ENCODE data around the gene KRTDAP. TPM values are rescaled to one million over a fixed set of nuclear protein-coding genes. Genes with fewer than 3 reads are reported as not detected.

Gene KRTDAP
- total and polyA plus RNA-seq, 2 donors (not counting 3 experiments of a cell fraction or from before 2014, with no cell fraction given) = not detected

DNA sequence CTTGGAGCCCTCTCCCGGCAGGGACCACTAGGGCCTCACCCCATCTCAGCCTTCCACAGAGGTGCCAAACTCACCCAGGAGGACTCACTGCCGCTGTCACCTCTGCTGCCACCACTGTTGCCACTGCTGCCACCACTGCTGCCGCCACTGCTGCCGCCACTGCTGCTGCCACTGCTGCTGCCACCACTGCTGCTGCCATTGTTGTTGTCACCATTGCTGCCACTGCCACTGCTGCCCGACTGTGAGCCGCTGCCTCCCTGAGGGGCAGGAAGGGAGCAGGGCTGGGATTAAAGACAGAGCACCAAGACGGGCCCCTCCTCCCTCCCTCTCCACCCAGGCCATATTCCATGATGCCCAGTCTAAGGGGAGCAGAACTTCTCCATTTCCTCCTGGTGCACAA lies 21.1 kb upstream of the KRTDAP start:
- Histone ChIP-seq H3K36me3 (ENCODE audit: control insufficient read depth in 2 of 2, extremely low read depth in 1 of 2, insufficient read depth in 2 of 2, low read length in 2 of 2) (no peaks in the 10 kb centered on the region), H3K79me2 (ENCODE audit: control insufficient read depth, insufficient read depth, low read length) (no peaks in the 10 kb centered on the region), H3K4me1 (ENCODE audit: control insufficient read depth, extremely low read depth, insufficient read depth, low read length) (no peaks in the 10 kb centered on the region), H3K9me1 (replicated peaks; ENCODE audit: control insufficient read depth, extremely low read depth, insufficient read depth, low read length) (no peaks in the 10 kb centered on the region), H2AFZ (ENCODE audit: low read depth, low read length) (no peak overlapping the region), H3K9ac (replicated peaks; ENCODE audit: extremely low read depth, insufficient read depth, low read length) (no peak overlapping the region), H3K4me3 (replicated peaks in 1 of 3; ENCODE audit: insufficient read depth in 1 of 3, low read depth in 1 of 3, low read length in 3 of 3) (no peak overlapping the region), H3K27ac (ENCODE audit: insufficient read depth, low read depth, low read length) (no peak overlapping the region), H3K9me3 (replicated peaks; ENCODE audit: control insufficient read depth, insufficient read depth, low read length) (no peaks in the 10 kb centered on the region), H3K4me2 (ENCODE audit: insufficient read depth, low read length) (no peak overlapping the region), H3K27me3 (ENCODE audit: control insufficient read depth in 2 of 2, insufficient read depth in 2 of 2, low read length in 2 of 2) (peaks cover 33 to 40% of the 10 kb centered on the region in 2 experiments), H4K20me1 (replicated peaks; ENCODE audit: control insufficient read depth, extremely low read depth, insufficient read depth, low read length) (no peaks in the 10 kb centered on the region)
- DNase-seq (ENCODE audit: low read depth, low spot score) (no peak), FAIRE-seq (no peak)
- dilution Hi-C loops (cut with MboI; ENCODE audit: extremely low pct_ligation_motif_present, low sequenced_read_pairs) = no loop called here
- no peak for TF ChIP-seq POLR2AphosphoS5 (IDR thresholded peaks at IDR 0.05; ENCODE audit: insufficient read depth, low read depth, low read length)
- TF ChIP-seq FOS (IDR thresholded peaks at IDR 0.05; ENCODE audit: borderline replicate concordance, insufficient read depth, low read length) = no peak
- no peak for TF ChIP-seq EZH2 (IDR thresholded peaks at IDR 0.05; ENCODE audit: borderline replicate concordance, low read depth, low read length, severe bottlenecking)
- TF ChIP-seq GATA2 (IDR thresholded peaks at IDR 0.05; ENCODE audit: insufficient read depth, insufficient read length, low read depth, low read length) = no peak
- TF ChIP-seq, protein P1, sequence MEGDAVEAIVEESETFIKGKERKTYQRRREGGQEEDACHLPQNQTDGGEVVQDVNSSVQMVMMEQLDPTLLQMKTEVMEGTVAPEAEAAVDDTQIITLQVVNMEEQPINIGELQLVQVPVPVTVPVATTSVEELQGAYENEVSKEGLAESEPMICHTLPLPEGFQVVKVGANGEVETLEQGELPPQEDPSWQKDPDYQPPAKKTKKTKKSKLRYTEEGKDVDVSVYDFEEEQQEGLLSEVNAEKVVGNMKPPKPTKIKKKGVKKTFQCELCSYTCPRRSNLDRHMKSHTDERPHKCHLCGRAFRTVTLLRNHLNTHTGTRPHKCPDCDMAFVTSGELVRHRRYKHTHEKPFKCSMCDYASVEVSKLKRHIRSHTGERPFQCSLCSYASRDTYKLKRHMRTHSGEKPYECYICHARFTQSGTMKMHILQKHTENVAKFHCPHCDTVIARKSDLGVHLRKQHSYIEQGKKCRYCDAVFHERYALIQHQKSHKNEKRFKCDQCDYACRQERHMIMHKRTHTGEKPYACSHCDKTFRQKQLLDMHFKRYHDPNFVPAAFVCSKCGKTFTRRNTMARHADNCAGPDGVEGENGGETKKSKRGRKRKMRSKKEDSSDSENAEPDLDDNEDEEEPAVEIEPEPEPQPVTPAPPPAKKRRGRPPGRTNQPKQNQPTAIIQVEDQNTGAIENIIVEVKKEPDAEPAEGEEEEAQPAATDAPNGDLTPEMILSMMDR (IDR thresholded peaks at IDR 0.05; ENCODE audit: extremely low read depth in 1 of 2, insufficient read depth in 1 of 2, low read depth in 1 of 2, low read length in 2 of 2) = no peak
- no peak for TF ChIP-seq MYC (IDR thresholded peaks at IDR 0.05; ENCODE audit: low read depth, low read length)
- TF ChIP-seq POLR2A (IDR thresholded peaks at IDR 0.05; ENCODE audit: low read depth, low read length) = no peak
- TF ChIP-seq, protein P2, sequence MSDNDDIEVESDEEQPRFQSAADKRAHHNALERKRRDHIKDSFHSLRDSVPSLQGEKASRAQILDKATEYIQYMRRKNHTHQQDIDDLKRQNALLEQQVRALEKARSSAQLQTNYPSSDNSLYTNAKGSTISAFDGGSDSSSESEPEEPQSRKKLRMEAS (IDR thresholded peaks at IDR 0.05; ENCODE audit: insufficient read depth, insufficient read length) = no peak
- TF ChIP-seq JUN (IDR thresholded peaks at IDR 0.05; ENCODE audit: borderline replicate concordance, insufficient read depth, insufficient read length, low read depth) = no peak
- BruUV-seq (replicated peaks) = no TSS peak
- CTCF ChIA-PET = interaction anchor here (1.1 to 4.0 kb wide), 8 partner anchors 10 to 179 kb away, joined by 3 to 28 read pairs (median 4); no protein-coding TSS in a partner anchor
- intact Hi-C loops (cut with micrococcal nuclease) = no loop called here
- POLR2A ChIA-PET = no interaction called here
